ENCODE data around the gene RAB3B.
A peak's percentile ranks its signal among the peaks of the same experiment; 100 is the strongest.

Gene RAB3B

DNA sequence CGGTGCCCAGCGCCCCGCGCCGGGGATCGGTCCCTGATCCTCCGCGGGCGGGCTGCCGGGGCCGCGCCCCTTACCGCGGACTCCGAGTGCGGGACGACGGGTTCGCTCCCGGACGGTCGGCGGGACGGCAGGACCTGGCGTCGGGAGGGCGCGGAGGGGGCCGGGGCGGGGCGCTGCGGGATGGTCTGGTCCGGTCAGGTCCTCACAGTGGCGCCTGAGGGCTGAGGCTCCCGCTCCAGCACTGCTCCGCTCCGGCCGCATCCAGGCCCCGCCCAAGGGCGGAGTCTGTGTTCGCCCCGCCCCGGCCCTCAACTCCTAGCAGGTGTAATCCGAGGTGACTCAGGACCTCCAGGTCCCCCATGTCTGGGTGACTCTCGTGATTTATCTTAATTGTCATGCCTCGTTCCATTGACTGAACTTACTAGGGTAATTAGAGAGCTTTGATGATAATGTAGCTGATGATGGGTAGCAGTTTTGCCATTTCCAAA lies at the start of gene RAB3B:
TSS of gene RAB3B (minus strand) at position 223 of the 488 bp plus-strand sequence. CDS start 13,583 bp downstream, outside the sequence.
- no peak for FAIRE-seq
- TF ChIP-seq, protein P1, sequence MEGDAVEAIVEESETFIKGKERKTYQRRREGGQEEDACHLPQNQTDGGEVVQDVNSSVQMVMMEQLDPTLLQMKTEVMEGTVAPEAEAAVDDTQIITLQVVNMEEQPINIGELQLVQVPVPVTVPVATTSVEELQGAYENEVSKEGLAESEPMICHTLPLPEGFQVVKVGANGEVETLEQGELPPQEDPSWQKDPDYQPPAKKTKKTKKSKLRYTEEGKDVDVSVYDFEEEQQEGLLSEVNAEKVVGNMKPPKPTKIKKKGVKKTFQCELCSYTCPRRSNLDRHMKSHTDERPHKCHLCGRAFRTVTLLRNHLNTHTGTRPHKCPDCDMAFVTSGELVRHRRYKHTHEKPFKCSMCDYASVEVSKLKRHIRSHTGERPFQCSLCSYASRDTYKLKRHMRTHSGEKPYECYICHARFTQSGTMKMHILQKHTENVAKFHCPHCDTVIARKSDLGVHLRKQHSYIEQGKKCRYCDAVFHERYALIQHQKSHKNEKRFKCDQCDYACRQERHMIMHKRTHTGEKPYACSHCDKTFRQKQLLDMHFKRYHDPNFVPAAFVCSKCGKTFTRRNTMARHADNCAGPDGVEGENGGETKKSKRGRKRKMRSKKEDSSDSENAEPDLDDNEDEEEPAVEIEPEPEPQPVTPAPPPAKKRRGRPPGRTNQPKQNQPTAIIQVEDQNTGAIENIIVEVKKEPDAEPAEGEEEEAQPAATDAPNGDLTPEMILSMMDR (IDR thresholded peaks at IDR 0.05; ENCODE audit: insufficient read depth, missing control alignments) = no peak

GRCh38 chr1:52037909-52038308 lies 47.4 kb upstream of the RAB3B start:
- DNase-seq (ENCODE audit: insufficient read length, low spot score) (no peak), FAIRE-seq (no peak)
- TF ChIP-seq, protein P1 (IDR thresholded peaks at IDR 0.05; ENCODE audit: insufficient read depth, missing control alignments) = no peak

More for the DNA sequence above, at the start of gene RAB3B:
- peak; percentile 89 for DNase-seq (ENCODE audit: insufficient read length, low spot score)

DNA sequence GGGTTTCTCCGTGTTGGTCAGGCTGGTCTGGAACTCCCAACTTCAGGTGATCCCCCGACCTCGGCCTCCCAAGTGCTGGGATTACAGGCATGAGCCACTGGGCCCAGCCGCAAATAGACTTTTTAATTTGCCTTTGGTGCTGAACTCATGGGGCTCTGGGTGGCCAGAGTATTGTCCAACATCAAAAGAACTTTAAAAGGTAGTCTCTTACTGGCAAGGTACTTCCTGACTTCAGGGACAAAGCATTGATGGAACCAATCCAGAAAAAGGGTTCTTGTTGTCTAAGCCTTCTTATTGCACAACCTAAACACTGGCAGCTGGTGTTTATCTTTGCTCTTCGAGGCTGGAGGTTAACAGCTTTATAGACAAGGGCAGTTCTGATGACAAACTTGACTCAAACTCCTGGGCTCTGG lies 46.9 kb upstream of the RAB3B start:
- DNase-seq (ENCODE audit: insufficient read length, low spot score) (no peak), FAIRE-seq (no peak)
- TF ChIP-seq, protein P1 (IDR thresholded peaks at IDR 0.05; ENCODE audit: insufficient read depth, missing control alignments) = no peak

GRCh38 chr1:52034050-52034384 lies 43.5 kb upstream of the RAB3B start:
- DNase-seq (ENCODE audit: insufficient read length, low spot score) = no peak
- TF ChIP-seq, protein P1 (IDR thresholded peaks at IDR 0.05; ENCODE audit: insufficient read depth, missing control alignments) = no peak
- FAIRE-seq = no peak

DNA sequence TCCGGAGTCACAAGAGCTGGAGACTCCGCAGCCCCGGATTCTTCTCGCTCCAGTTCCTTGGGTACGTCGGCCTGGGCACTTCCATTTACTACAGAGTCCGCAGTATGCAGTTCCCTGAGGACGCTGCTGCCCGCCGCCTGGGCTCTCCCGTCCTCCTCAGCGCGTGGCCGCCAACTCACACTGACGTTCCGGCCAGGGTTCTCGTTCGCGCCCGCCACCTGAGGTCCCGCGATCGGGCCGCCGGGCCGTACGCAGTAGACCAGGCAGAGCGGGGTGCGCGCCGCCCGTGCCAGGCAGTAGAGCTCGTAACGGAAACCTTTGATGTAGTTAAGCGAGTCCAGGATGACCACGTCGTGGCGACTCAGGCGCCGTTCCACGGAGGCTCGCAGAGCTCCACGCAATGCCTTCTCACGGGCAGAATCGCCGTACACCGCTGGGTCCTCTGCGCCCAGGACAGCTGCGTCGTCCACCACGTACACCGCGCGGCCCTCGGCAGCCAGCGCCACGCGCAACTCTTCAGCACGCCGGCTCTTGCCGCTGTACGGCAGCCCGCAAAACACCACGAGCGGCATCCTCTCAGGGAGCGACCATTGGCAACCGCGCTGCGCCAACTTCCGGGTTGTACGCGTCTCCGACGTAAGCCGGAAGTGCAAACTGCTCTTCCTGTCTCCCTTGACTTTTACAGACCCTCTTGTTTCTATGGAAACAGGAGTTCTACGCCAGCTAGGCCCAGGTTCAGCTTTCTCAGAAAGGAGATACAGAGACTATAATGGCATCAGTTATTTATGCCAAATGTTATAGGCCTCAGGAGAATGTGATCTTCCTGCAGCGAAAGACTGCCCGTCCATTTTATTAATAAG lies 42.9 kb upstream of the RAB3B start, which contains the start of gene KTI12:
TSS of gene KTI12 (minus strand) at position 621 of the 860 bp plus-strand sequence. CDS start at position 572, 49 bp downstream.
- TF ChIP-seq, protein P1 (IDR thresholded peaks at IDR 0.05; ENCODE audit: insufficient read depth, missing control alignments) = no peak
- FAIRE-seq (no peak), DNase-seq (ENCODE audit: insufficient read length, low spot score) (peak; percentile 77)

DNA sequence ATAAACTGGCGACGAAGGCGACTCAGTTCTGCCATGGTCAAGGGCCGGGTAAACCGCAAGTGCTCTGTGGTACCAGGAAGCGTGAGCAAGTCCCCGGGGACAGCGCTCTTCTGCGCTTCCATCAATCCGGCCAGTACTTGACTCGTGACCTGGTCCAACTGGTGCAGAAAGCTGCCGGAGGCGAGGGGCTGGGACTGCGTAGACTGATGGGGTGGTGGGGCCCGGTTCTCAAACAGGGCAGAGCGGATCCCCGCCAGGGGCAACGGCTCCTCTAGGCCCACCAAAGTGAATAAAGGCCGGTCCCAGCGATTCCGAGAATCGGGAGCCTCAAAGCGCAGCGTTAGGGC lies 42.3 kb upstream of the RAB3B start:
- TF ChIP-seq, protein P1 (IDR thresholded peaks at IDR 0.05; ENCODE audit: insufficient read depth, missing control alignments) = no peak
- FAIRE-seq (no peak), DNase-seq (ENCODE audit: insufficient read length, low spot score) (no peak)
